ENCODE results near the gene CRYGD. TPM values are rescaled to one million over a fixed set of nuclear protein-coding genes. Genes with fewer than 3 reads are reported as not detected.

CRYGD gene
- total RNA-seq, 4 donors from 2014 or later: not detected

DNA sequence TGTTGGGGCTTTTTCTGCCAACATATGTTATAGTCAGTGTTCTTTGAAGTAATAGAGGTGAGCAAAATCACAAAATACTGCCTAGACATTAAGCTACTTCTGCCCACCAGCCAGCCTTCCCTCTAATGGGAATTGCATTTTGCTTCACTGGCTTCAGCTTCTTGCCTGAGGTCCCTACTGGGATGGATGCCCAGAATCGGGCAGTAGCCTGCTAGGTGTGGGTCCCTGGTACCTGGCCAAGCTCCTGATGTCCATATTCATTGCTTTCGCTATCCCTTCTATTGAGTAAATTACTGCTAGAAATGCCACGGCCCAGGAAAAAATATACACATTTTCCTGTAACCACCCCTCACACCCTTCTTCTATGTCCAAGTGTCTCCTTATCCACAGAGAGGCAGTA, 27.0 kb downstream of the CRYGD start:
- no peak for TF ChIP-seq POLR2A (IDR thresholded peaks at IDR 0.05)
- H3K4me1 ChIP-seq: no peaks in the 10 kb centered on the region
- 38 to 43% methylated on average over 3 of the region's 3 CpGs for WGBS, 2 donors
- DNase-seq: peak; percentile 35 to 56
- H3K27ac ChIP-seq: no peak overlapping the region
- no peaks in the 10 kb centered on the region for H3K36me3 ChIP-seq
- intact Hi-C loops (cut with DNase I): no loop called here
- no peaks in the 10 kb centered on the region for H3K9me3 ChIP-seq
- no peak overlapping the region for H3K4me3 ChIP-seq (replicated peaks in 1 of 3)
- H3K27me3 ChIP-seq: no peaks in the 10 kb centered on the region

DNA sequence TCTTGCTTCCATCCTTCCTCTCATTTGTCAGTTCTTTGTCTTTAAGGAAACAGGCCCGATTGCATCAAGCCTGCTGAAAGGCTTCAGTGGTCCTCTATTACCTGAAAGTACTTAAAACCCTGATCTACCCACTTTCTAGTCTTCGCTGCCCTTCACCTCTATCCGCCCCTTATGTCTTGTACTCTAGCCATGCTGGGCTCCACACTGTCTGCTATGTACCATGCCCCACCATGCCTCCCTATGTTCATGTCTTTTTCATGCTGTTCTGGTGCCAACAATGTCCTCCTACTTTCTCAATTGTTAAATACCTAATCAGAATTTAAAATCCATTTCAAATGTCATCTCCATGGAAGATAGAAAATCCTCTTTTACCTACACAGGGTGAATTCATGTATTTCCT, 28.2 kb downstream of the CRYGD start:
- intact Hi-C loops (cut with DNase I): no loop called here
- no peaks in the 10 kb centered on the region for H3K4me1 ChIP-seq
- H3K27me3 ChIP-seq: no peaks in the 10 kb centered on the region
- DNase-seq: no peak
- WGBS, 2 donors: 73 to 77% methylated on average over 3 of the region's 3 CpGs
- H3K36me3 ChIP-seq: no peaks in the 10 kb centered on the region
- no peak overlapping the region for H3K27ac ChIP-seq
- H3K9me3 ChIP-seq: no peaks in the 10 kb centered on the region
- no peak overlapping the region for H3K4me3 ChIP-seq (replicated peaks in 1 of 3)
- TF ChIP-seq POLR2A (IDR thresholded peaks at IDR 0.05): no peak
- TF ChIP-seq, protein P1, sequence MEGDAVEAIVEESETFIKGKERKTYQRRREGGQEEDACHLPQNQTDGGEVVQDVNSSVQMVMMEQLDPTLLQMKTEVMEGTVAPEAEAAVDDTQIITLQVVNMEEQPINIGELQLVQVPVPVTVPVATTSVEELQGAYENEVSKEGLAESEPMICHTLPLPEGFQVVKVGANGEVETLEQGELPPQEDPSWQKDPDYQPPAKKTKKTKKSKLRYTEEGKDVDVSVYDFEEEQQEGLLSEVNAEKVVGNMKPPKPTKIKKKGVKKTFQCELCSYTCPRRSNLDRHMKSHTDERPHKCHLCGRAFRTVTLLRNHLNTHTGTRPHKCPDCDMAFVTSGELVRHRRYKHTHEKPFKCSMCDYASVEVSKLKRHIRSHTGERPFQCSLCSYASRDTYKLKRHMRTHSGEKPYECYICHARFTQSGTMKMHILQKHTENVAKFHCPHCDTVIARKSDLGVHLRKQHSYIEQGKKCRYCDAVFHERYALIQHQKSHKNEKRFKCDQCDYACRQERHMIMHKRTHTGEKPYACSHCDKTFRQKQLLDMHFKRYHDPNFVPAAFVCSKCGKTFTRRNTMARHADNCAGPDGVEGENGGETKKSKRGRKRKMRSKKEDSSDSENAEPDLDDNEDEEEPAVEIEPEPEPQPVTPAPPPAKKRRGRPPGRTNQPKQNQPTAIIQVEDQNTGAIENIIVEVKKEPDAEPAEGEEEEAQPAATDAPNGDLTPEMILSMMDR (IDR thresholded peaks at IDR 0.05): no peak

DNA sequence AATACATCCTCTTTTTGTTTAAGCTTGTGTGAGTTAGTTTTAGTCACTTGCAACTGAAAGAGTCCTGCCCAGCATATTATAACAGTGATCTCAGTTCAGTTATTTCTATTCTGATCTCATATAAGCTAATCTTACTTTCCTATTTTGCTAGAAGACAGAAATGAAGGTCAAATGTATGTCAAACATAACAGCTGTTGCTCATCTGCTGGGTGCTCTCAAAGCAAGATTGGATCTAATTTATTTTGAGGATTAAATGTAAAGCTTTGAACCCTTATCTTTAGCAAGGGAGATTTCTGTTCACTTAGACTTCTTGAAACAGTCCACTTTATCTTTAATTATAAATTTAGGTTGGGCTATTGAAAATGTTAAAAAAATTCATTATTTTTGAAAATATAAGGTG, 31.2 kb downstream of the CRYGD start:
- Histone ChIP-seq H3K4me1 (no peaks in the 10 kb centered on the region), H3K27me3 (no peaks in the 10 kb centered on the region), H3K27ac (no peak overlapping the region), H3K36me3 (no peaks in the 10 kb centered on the region), H3K4me3 (replicated peaks in 1 of 3) (no peak overlapping the region), H3K9me3 (no peaks in the 10 kb centered on the region)
- intact Hi-C loops (cut with DNase I): no loop called here
- no peak for DNase-seq
- TF ChIP-seq POLR2A (IDR thresholded peaks at IDR 0.05): no peak
- TF ChIP-seq, protein P1 (IDR thresholded peaks at IDR 0.05): no peak

DNA sequence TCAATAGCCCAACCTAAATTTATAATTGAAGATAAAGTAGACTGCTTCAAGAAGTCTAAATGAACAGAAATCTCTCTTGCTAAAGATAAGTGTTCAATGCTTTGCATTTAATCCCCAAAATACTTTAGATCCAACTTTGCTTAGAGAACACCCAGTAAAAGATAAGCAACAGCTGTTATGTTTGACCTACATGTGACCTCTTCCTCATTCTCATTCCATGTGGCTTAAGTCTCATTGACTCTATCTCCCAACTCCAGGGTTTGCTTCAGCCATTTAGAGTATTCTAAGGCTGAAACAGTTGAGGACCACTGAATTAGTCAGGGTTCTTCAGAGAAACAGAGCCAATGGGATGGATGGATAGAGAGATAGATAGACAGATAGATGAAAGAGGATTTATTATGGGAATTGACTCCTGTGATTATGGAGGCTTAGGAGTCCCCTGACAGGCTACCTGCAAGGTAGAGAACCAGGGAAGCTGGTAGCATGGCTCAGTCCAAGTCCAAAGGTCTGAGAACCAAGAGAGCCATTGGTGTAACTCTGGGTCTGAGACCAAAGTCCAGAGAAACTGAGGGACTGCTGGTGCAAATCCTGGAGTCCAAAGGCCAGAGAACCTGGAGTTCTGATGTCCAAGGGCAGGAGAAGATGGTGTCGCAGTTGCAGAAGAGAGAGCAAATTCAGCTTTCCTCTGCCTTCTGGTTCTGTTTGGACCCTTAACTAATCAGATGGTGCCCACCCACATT, 32.1 kb downstream of the CRYGD start:
- Histone ChIP-seq H3K4me1 (no peaks in the 10 kb centered on the region), H3K4me3 (replicated peaks in 1 of 3) (no peak overlapping the region), H3K9me3 (no peaks in the 10 kb centered on the region), H3K36me3 (no peaks in the 10 kb centered on the region), H3K27me3 (no peaks in the 10 kb centered on the region), H3K27ac (no peak overlapping the region)
- no peak for DNase-seq
- intact Hi-C loops (cut with DNase I): no loop called here
- 100% methylated on average over 1 of the region's 1 CpG for WGBS, 2 donors
- TF ChIP-seq, protein P1 (IDR thresholded peaks at IDR 0.05): no peak
- no peak for TF ChIP-seq POLR2A (IDR thresholded peaks at IDR 0.05)

DNA sequence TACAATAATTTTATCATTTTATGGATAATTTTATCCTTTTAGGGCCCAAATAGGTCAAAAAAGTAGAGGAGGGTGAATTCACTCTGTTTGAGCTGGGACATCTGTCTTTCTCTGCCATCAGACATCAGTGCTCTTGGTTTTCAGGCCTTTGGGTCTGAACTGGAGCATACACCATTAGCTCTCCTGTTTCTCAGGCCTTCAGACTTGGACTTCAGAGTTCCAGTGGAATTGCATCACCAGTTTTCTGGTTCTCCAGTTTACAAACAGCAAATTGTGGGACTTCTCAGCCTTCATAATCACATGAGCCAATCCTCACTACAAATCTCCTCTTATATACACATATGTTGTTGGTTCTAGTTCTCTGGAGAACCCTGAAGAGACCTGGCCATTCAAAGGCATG, 33.9 kb downstream of the CRYGD start:
- DNase-seq: no peak
- TF ChIP-seq POLR2A (IDR thresholded peaks at IDR 0.05): no peak
- TF ChIP-seq, protein P1 (IDR thresholded peaks at IDR 0.05): no peak
- Histone ChIP-seq H3K27ac (no peak overlapping the region), H3K36me3 (no peaks in the 10 kb centered on the region), H3K9me3 (no peaks in the 10 kb centered on the region), H3K4me3 (replicated peaks in 1 of 3) (no peak overlapping the region), H3K4me1 (no peaks in the 10 kb centered on the region), H3K27me3 (no peaks in the 10 kb centered on the region)
- intact Hi-C loops (cut with DNase I): no loop called here

Data from thyroid gland (tissue), 4 donors.